Fibroblast of skin of scalp (primary cell): ENCODE measurements around the gene NCOA3.

Experiments
- DNase-seq: peaks from one replicate; pipeline ENCODE4 v3.0.0-alpha.2; 2013

The NCOA3 gene

DNA sequence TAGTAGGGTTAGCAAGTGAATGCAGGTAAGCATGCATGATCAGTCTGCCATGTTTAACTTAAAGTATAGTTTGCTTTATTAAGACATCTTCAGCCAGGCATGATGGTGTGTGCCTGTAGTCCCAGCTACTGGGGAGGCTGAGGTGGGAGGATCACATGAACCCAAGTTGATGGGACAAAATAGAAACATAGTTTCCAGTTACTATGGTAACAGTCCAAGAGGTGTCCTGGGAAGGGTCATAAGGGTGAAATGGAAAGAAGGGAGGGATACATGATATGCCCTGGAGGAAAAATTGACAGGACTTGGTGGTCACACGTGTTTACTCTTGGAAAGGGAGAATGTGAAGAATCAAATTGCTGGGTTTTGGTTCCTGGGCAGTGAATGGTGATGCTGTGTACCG is 143.9 kb downstream of the NCOA3 start:
- DNase-seq: no peak

GRCh38 chr20:47647994-47648393 is 146.3 kb downstream of the NCOA3 start:
- no peak for DNase-seq

GRCh38 chr20:47648943-47649342 is 147.3 kb downstream of the NCOA3 start:
- no peak for DNase-seq

DNA sequence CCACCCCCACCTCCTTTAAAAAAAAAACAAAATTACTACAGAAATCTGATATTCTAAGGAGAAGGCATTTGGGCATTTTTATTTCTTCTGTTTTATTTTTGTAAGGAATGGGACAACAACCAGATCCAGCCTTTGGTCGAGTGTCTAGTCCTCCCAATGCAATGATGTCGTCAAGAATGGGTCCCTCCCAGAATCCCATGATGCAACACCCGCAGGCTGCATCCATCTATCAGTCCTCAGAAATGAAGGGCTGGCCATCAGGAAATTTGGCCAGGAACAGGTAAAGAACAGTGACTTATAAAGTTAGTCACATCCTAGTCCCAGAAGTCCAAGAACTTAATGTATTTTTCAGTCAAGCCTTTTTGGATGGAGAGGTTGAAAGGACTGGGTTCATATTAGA is 150.6 kb downstream of the NCOA3 start:
- no peak for DNase-seq

DNA sequence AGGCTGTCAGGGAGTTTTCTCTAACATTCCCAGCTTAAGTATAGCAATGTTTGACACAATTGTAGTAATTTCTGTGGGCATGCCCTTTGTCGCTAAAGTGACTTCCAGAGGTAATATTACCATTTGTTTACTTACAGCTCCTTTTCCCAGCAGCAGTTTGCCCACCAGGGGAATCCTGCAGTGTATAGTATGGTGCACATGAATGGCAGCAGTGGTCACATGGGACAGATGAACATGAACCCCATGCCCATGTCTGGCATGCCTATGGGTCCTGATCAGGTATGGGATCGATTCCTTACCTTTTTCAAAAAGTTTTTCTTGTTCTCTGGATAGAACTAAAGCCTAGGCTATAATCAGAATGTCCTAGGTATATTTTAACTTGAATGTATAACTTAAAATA is 151.1 kb downstream of the NCOA3 start:
- no peak for DNase-seq

DNA sequence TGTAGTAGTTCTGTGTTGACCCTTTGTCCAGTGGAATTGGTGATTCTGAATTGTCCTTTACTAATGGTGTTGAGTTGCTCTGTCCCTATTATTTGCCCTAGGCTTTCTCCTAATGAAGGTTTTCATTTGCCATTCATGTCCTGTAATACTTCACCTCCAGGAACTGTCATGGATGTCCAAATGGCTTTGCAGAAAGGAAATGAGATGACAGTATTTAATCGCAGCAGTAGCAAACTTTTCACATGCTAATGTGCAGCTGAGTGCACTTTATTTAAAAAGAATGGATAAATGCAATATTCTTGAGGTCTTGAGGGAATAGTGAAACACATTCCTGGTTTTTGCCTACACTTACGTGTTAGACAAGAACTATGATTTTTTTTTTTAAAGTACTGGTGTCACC is 152.2 kb downstream of the NCOA3 start:
- no peak for DNase-seq

GRCh38 chr20:47654370-47654769 is 152.7 kb downstream of the NCOA3 start:
- DNase-seq: no peak

- no peak for DNase-seq
Measured at GRCh38 chr20:47655635-47656034, 153.9 kb downstream of the NCOA3 start.

GRCh38 chr20:47656318-47656717 is 154.6 kb downstream of the NCOA3 start:
- DNase-seq: no peak

DNA sequence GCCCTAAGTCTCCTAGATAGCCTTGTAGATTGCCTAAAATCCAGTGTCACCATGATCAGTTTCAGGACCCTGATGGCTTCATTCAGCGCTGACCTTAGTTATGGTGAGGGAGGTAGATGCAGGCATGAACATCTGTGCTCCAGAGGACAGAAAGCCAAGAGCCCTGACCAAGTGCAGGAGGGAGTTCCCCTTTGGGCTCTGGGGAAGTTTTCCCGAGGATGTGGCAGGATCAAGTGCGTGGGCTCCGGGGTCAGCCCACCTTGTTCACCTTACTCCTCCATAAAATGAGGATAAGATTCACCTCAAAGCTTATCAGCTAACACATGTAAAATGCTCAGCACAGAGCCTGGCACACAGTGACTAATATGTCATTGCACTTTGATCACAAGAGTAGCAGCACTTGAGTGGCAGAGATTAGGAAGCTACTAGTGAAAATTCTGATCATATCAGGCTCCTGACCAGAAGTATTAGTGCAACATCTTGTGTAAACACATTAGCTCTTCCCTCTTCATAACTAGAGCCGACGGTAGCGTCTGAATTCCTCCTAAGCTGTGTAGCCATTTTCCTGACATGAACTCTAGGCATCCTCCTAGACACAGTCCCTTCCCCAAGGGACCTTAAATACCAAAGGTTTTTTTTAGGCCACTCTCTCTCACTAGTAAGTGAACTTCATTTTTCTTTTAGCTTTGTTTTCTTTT is 158.4 kb downstream of the NCOA3 start:
- peak; percentile 12 for DNase-seq

GRCh38 chr20:47660602-47660905 is 158.9 kb downstream of the NCOA3 start:
- no peak for DNase-seq

DNA sequence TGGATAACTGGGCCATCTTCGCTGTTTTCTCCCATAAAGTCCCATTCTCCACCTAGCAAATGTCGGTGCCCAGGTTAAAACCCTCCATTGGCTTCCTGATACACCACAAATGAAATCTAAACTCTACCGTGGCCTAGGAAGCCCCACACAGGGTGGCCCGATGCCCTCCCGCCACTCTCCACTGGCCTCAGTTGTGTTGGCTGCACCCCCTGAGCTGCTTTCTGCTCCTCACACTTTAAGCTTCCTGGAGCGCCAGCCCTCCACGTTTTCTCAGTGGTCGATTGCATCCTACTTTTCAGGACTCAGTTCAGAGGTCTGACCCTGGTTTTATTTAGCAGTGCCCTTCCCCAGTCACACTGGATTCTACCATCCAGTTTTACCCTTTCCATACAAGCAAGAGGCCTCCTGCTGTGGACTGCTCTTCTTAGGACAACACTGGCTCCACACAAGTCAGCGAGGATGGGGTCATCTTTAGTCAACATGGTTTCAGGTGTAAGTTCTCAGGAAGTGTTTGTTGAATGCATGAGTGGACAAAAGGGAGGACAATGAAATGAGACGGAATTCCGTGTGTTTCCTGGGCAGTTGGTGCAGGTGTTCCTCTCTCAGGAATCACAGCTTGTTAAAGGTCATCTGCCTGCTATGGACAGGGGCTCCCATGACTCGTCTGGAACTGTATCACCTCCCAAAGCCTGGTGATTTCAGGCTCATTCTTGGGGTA is 159.5 kb downstream of the NCOA3 start:
- DNase-seq: no peak

- DNase-seq: no peak
Measured at GRCh38 chr20:47661714-47662113, 160.0 kb downstream of the NCOA3 start.

GRCh38 chr20:47662483-47663353 is 161.0 kb downstream of the NCOA3 start:
- DNase-seq: no peak

DNA sequence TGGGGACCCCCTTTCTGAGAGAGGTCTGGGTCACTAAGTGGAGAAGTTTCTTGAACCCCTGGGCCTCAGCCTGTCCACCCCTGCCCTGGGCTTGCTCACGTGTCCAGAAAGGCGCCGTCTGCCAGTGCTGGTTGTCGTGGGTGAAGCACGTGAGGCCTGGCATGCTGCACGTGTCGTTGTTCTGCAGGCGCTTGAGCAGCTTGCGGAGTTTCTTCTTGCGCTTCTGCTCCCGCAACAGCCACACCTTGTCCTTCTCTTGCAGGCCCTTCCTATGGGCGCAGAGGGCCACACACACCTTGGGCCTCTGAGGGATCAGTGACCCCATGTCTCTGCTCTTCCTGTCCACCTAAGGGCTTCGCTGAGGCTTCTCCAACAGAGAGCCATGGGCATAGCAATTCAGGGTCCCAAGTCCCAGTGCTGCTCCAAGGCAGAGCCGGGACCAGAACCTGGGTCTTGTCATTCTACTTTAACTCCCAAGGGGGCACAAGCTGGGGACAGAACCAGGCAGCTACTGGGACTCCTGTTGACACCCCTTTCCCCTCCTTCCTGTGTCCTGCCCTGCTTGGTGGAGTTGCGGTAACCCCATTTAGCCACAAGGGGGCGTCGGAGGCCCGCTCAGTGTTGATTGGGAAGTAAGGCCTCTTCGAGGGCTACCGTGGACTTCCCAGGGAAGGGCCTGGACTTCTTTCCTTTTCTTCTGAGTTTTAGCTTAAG is 161.8 kb downstream of the NCOA3 start:
- DNase-seq: peak; percentile 79

- no peak for DNase-seq
Measured at GRCh38 chr20:47664068-47664437, 162.4 kb downstream of the NCOA3 start.

DNA sequence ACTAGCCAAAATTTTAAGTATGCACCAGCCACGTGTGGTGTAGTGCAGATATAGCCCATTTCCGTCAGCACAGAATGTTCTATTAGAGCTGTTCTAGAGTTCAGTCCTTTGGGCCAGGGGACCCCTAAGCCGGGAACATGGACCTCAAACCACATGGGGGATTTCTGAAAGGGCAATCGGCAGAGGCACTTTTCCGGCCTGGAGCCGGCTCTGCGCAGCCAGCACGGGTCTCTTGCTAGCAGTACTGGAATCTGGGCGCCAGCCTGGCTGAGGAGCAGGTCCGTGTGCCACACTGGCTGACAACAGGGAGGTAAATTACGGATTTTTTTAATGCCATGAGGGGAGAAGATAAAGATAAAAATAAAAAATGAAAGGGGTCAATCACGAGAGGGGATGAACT is 163.1 kb downstream of the NCOA3 start:
- no peak for DNase-seq

DNA sequence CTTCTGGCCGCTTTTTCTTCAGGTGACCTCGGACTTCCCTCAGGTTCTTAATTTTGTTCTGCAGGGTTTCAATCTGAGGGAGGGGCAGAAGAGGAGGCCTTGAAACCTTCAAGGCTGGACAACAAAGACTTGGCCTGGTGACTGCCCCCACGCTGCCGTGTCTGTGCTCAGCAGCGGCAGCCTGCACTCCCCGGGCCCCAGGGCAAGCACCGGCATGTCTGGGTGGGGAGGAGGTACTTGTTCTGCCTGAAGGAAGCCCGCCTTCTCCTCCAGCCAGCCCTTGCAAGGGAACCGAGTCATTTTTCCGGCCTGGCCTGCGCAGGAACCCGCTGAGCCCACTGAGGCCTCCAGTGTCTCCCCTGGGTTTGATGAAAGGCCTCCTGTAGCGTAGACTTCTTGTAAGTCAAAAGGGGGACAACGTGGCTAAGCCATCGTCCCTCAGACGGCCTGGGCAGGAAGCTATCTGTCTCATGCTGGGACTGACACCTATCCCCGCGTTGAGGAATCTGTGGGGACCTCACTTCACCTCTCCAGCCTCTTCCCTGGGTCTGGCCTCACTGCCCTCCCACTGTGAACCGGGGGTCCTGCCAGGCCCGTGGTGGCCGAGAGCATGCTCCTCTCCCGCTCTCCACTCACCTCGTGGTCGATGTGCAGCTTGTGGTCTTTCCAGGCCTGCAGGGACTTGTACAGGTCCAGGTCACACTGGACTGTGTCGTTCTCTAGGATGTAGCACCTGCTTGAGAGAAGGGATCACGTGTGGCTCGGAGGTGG is 163.7 kb downstream of the NCOA3 start:
- DNase-seq: no peak

DNA sequence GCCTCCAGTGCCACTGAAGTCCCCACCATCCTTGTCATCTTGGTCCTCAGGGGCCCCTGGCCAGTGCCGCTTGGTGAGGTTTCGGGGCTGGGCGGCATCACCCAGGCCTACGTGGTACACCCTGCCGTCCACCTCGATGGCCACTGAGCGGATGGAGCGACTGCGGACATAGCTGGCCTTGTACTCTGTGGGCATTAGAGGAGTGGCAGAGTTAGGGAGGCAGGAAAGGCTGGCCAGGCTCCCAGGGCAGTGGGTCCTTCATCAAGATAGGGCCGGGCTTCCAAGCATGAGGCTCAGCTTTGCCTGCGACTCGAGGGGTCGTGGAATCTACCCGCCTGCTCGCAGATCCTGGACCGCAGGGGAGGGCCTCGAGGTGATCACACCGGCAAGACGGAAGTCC is 164.6 kb downstream of the NCOA3 start:
- DNase-seq: no peak

DNA sequence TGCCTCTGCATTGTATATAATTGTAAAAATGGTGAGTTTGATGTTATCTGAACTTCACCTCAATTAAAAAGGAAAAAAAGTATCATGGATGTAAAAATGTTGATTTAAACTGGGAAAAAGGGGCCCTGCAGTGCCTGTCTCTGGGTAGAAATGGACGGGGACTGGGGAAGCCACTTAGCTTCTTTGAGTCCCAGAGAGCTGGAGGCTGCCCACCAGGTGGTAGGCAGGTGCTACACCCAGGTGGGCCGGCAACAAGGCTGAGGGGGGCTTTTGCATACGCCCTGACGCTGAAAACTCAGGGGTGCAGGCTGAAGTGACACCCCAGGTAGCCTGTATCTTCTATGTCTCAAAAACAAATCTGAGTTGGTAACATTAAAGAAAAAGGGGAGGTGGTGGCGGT is 165.4 kb downstream of the NCOA3 start:
- no peak for DNase-seq

DNA sequence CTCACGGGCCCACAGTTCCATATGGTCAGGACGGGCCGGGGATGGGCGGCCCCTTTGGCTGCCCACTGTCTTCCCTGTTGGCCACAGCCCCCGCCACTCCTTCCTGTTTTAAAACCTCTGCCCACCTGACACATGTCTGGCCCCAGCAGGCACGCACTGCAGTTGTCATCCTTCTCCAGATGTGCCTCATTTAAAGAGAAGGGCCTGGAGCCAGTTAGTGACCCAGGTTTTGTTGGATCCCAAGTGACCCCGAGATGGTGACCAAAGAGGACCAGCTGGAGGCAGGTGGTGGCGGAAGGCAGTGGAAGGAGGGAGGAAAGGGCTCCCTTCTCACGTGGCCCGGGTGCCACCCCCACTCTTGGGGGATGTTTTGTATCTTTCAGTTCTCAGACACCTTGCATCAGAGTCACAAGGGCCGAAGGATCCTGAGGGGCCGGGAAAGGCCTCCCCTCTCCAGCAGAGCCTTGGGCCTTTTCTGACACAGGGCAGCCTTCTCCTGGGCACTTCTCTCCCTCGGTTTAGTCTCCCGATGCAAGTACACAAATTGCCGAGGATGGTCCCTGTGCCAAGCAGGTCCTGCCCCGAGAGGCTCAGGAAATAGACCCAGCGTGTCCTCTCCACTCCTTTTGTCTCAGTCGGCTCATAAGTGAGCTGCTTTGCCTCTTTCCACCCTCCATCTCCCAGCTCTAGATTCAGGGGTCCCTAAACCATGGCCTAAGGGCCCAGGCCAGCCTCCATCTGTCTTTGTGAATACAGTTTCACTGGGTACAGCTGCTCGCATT is 166.0 kb downstream of the NCOA3 start:
- DNase-seq: no peak
